SK-N-SH (cell line): Measurements from ENCODE around the gene SLC4A9. TPM values are rescaled to one million over a fixed set of nuclear protein-coding genes. Genes with fewer than 3 reads are reported as not detected.

Source experiments
- CTCF ChIA-PET: fragments of 300-600, 350-600 bp; formaldehyde crosslinking; extraction: SDS; loops from one replicate; lab custom pipeline; 2021; lab: Yijun Ruan, JAX
- POLR2A ChIA-PET: fragments of 350-600 bp; sonication (Branson Sonifier 250); formaldehyde crosslinking; extraction: SDS; loops from one replicate; lab custom pipeline; 2020; ENCODE audit warnings: antibody characterized with exemption, inconsistent platforms; lab: Yijun Ruan, JAX
- DNase-seq: peaks from one replicate; pipeline ENCODE4 v3.0.0; 2012
- H2AFZ ChIP-seq: fragments of 200-600 bp; sonication (generic); 2 replicates; pipeline ENCODE4 v1.8.1; 2016; ENCODE audit warnings: antibody characterized with exemption, mild to moderate bottlenecking, low read depth
- H3F3A ChIP-seq: fragments of 200-600 bp; sonication (generic); replicated peaks from 2 replicates; pipeline ENCODE3; 2016; ENCODE audit warnings: antibody characterized with exemption, mild to moderate bottlenecking; ENCODE audit not compliant: insufficient read depth
- H3K27ac ChIP-seq, 2 experiments: fragments of 200-500 bp in 1 of 2; fragments of 200-600 bp in 1 of 2; sonication (Bioruptor generic) in 1 of 2; sonication (generic), shearing (Covaris generic) in 1 of 2; 2 replicates each; pipeline versions ENCODE4 v1.5.1 to v1.6.1; 2014 to 2016; ENCODE audit warnings: low read depth in 2 of 2, inconsistent platforms in 1 of 2, low read length in 1 of 2, mild to moderate bottlenecking in 1 of 2, mixed read lengths in 1 of 2
- H3K27me3 ChIP-seq: fragments of 200-600 bp; sonication (generic), shearing (Covaris generic); 2 replicates; pipeline ENCODE4 v1.6.1; 2016; ENCODE audit warnings: mixed run types; ENCODE audit not compliant: insufficient read depth
- H3K36me3 ChIP-seq, 2 experiments: fragments of 200-500 bp in 1 of 2; fragments of 200-600 bp in 1 of 2; sonication (Bioruptor generic) in 1 of 2; sonication (generic) in 1 of 2; replicated peaks in 1 of 2; 2 replicates each; pipeline versions ENCODE3 to v1.5.1; 2014 to 2016; ENCODE audit warnings: low read length in 1 of 2, mild to moderate bottlenecking in 1 of 2; ENCODE audit not compliant: insufficient read depth in 2 of 2, control insufficient read depth in 1 of 2
- H3K4me1 ChIP-seq, 2 experiments: fragments of 200-500 bp in 1 of 2; fragments of 200-600 bp in 1 of 2; sonication (Bioruptor generic) in 1 of 2; sonication (generic), shearing (Covaris generic) in 1 of 2; 2 replicates each; pipeline versions ENCODE4 v1.5.1 to v1.6.1; 2014 to 2016; ENCODE audit warnings: low read depth in 1 of 2, low read length in 1 of 2, mixed run types in 1 of 2; ENCODE audit not compliant: insufficient read depth in 2 of 2, control insufficient read depth in 1 of 2
- H3K4me2 ChIP-seq: fragments of 200-600 bp; sonication (generic), shearing (Covaris generic); 2 replicates; pipeline ENCODE4 v1.6.1; 2017; ENCODE audit warnings: mixed run types
- H3K4me3 ChIP-seq, 2 experiments: fragments of 200-500 bp in 1 of 2; fragments of 200-600 bp in 1 of 2; sonication (Bioruptor generic) in 1 of 2; sonication (generic), shearing (Covaris generic) in 1 of 2; 2 replicates each; pipeline versions ENCODE4 v1.5.1 to v1.8.1; 2014 to 2016; ENCODE audit warnings: low read depth in 2 of 2, inconsistent platforms in 1 of 2, low read length in 1 of 2, mild to moderate bottlenecking in 1 of 2, mixed read lengths in 1 of 2, moderate library complexity in 1 of 2
- H3K79me2 ChIP-seq: fragments of 200-600 bp; sonication (generic); 2 replicates; pipeline ENCODE4 v1.8.1; 2017; ENCODE audit warnings: mild to moderate bottlenecking; ENCODE audit not compliant: insufficient read depth
- H3K9ac ChIP-seq: fragments of 200-600 bp; sonication (generic); 2 replicates; pipeline ENCODE4 v1.6.1; 2017; ENCODE audit warnings: mixed run types
- H3K9me2 ChIP-seq: fragments of 200-600 bp; sonication (generic); 2 replicates; pipeline ENCODE4 v1.6.1; 2017; ENCODE audit warnings: mixed run types
- H3K9me3 ChIP-seq: fragments of 200-600 bp; sonication (generic); 2 replicates; pipeline ENCODE4 v1.6.1; 2017; ENCODE audit warnings: mixed run types, mild to moderate bottlenecking, moderate library complexity
- H4K20me1 ChIP-seq: fragments of 200-600 bp; sonication (generic); 2 replicates; pipeline ENCODE4 v1.6.1; 2017; ENCODE audit warnings: mild to moderate bottlenecking, mixed run types; ENCODE audit not compliant: insufficient read depth
- CTCF ChIP-seq: fragments of 200-600 bp; sonication (generic); IDR thresholded peaks from 2 replicates; pipeline ENCODE4 v1.6.1; 2017; ENCODE audit warnings: antibody characterized with exemption, mild to moderate bottlenecking, moderate library complexity
- ELF1 ChIP-seq: IDR thresholded peaks from 2 replicates; pipeline ENCODE4 v1.4.0; 2012
- EZH2phosphoT487 ChIP-seq: fragments of 200-600 bp; sonication (generic); IDR thresholded peaks from 2 replicates; pipeline ENCODE4 v1.6.1; 2017; ENCODE audit warnings: low read depth, mixed run types, mild to moderate bottlenecking, antibody characterized with exemption, moderate library complexity, borderline replicate concordance
- FOSL2 ChIP-seq: IDR thresholded peaks from 2 replicates; pipeline ENCODE4 v1.4.0; 2012; ENCODE audit warnings: low read depth, mild to moderate bottlenecking, moderate library complexity, borderline replicate concordance
- FOXM1 ChIP-seq: IDR thresholded peaks from 2 replicates; pipeline ENCODE4 v1.4.0; 2012; ENCODE audit warnings: low read depth, mild to moderate bottlenecking
- GATA2 ChIP-seq: sonication (generic); formaldehyde crosslinking; IDR thresholded peaks from 2 replicates; pipeline ENCODE4 v1.5.0; 2020; ENCODE audit warnings: mild to moderate bottlenecking, missing genetic modification reagents
- IRF3 ChIP-seq: fragments of 150-350 bp; IDR thresholded peaks from 2 replicates; pipeline ENCODE4 v1.6.1; 2016; ENCODE audit warnings: mild to moderate bottlenecking, low read depth, low read length
- JUND ChIP-seq: IDR thresholded peaks from 2 replicates; pipeline ENCODE4 v1.4.0; 2012
- NRF1 ChIP-seq: IDR thresholded peaks from 2 replicates; pipeline ENCODE4 v1.6.1; 2012; ENCODE audit warnings: low read depth, mild to moderate bottlenecking, low read length
- POLR2AphosphoS5 ChIP-seq: IDR thresholded peaks from 2 replicates; pipeline ENCODE4 v1.6.1; 2012; ENCODE audit warnings: low read depth, low read length
- SIN3A ChIP-seq: IDR thresholded peaks from 2 replicates; pipeline ENCODE4 v1.6.1; 2012; ENCODE audit warnings: low read depth, mild to moderate bottlenecking, low read length, moderate library complexity, borderline replicate concordance
- SMC3 ChIP-seq: IDR thresholded peaks from 2 replicates; pipeline ENCODE4 v1.6.1; 2012; ENCODE audit warnings: low read depth, low read length, improper control_type of control experiment
- TCF12 ChIP-seq: IDR thresholded peaks from 2 replicates; pipeline ENCODE4 v1.4.0; 2012
- USF1 ChIP-seq: IDR thresholded peaks from 2 replicates; pipeline ENCODE4 v1.4.0; 2012; ENCODE audit warnings: low read depth, borderline replicate concordance
- YY1 ChIP-seq: IDR thresholded peaks from 2 replicates; pipeline ENCODE4 v1.4.0; 2012; ENCODE audit warnings: low read depth, mild to moderate bottlenecking
- ZBTB33 ChIP-seq: IDR thresholded peaks from 2 replicates; pipeline ENCODE4 v1.4.0; 2012; ENCODE audit warnings: low read depth, borderline replicate concordance
- WGBS: methylation state at CpG from one replicate; pipeline ENCODE4 v1.1.6; 2017; ENCODE audit warnings: low lambda C conversion rate; 5-methylcytosine and 5-hydroxymethylcytosine counted together
- polyA plus RNA-seq, 3 experiments: library from polyadenylated mRNA; depleted of rRNA; stranded (reverse); fragments of >200 nt; gene quantifications; 2 replicates each; pipeline ENCODE4 v1.2.3, GENCODE V29; 2012

The SLC4A9 gene
- polyA plus RNA-seq, 1 of the 3 experiments (the other 2 are of a cell fraction) = 0.02 TPM

DNA sequence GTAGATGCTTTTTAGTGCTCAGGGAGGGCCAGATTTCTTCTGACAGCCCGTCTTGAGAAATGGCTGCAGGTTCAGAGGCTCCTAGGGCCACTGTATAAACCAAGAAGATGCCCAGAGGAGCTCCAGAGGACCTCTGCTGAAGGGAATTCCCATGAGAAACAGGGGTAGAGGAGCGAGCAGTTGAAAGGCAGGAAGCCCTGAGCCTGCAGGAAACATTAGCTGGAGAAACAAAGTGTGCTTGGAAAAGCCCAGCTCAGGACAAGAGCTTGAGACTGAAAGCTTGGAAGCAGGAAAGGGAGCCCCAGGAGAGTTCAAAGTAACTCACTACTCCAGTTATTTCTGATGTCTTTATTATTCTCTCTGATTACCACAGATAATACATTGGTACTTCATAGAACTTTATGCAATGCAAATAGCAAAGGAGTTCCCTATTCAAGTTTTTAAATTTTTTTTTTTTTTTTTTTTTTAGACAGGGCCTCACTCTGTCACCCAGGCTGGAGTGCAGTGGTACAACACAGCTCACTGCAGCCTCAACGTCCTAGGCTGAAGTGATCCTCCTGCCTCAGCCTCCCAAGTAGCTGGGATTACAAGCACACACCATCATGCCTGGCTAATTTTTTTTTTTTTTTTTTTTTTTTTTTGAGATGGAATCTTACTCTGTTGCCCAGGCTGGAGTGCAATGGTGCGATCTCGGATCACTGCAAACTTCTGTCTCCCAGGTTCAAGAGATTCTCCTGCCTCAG lies 30.1 kb upstream of the SLC4A9 start:
- H3K4me1 ChIP-seq = peaks cover 0 to 21% of the 10 kb centered on the region in 2 experiments; a peak in 1 of 4 replicates
- no peak overlapping the region for H2AFZ ChIP-seq
- H3K27ac ChIP-seq = peak overlapping the region in 1 of 2 experiments; percentile 29; a peak in 1 of 4 replicates
- peaks cover 28% of the 10 kb centered on the region for H3F3A ChIP-seq
- no peak for DNase-seq
- no peak overlapping the region for H3K4me2 ChIP-seq
- peaks cover 5 to 15% of the 10 kb centered on the region in 2 experiments for H3K36me3 ChIP-seq
- no peak overlapping the region for H3K4me3 ChIP-seq
- no peaks in the 10 kb centered on the region for H3K27me3 ChIP-seq
- 78% methylated on average over 5 of the region's 5 CpGs for WGBS
- H4K20me1 ChIP-seq = no peaks in the 10 kb centered on the region
- no peaks in the 10 kb centered on the region for H3K9me3 ChIP-seq
- ChIA-PET POLR2A (no interaction called here), CTCF (interaction anchor here (1.9 to 2.2 kb wide), 2 partner anchors 17 to 86 kb away, joined by 6 read pairs; partner anchors contain the start of gene HBEGF)
- H3K79me2 ChIP-seq = no peaks in the 10 kb centered on the region
- TF ChIP-seq USF1 = no peak
- no peak for TF ChIP-seq IRF3
- TF ChIP-seq FOSL2 = no peak
- TF ChIP-seq, all 33 proteins: peak for 0
- Histone ChIP-seq H3K9ac (no peak overlapping the region), H3K9me2 (no peaks in the 10 kb centered on the region)

- Histone ChIP-seq H2AFZ (no peak overlapping the region), H3K9ac (no peak overlapping the region), H3K9me2 (no peaks in the 10 kb centered on the region), H3K36me3 (peaks cover 5 to 15% of the 10 kb centered on the region in 2 experiments), H3K4me1 (peaks cover 0 to 21% of the 10 kb centered on the region in 2 experiments; a peak in 1 of 4 replicates), H3K27me3 (no peaks in the 10 kb centered on the region), H3K27ac (no peak overlapping the region), H3K79me2 (no peaks in the 10 kb centered on the region), H3F3A (peaks cover 25% of the 10 kb centered on the region), H3K4me2 (no peak overlapping the region), H3K9me3 (no peaks in the 10 kb centered on the region), H3K4me3 (no peak overlapping the region), H4K20me1 (no peaks in the 10 kb centered on the region)
- no CpG with 5 or more reads among the region's 1 CpG for WGBS
- ChIA-PET CTCF (interaction anchor here (1.5 to 2.2 kb wide), 3 partner anchors 13 to 87 kb away, joined by 5 to 6 read pairs (median 6); partner anchors contain the start of gene HBEGF), POLR2A (no interaction called here)
- no peak for DNase-seq
- TF ChIP-seq FOXM1 (no peak), YY1 (no peak), ELF1 (no peak), EZH2phosphoT487 (no peak), SIN3A (no peak), GATA2 (CRISPR knock-in tag) (no peak), SMC3 (no peak), USF1 (no peak), CTCF (no peak), TCF12 (no peak), ZBTB33 (no peak), NRF1 (no peak), JUND (no peak), POLR2AphosphoS5 (no peak)
Observed at GRCh38 chr5:140331638-140332037, 28.4 kb upstream of the SLC4A9 start.
